WTC11 (cell line): ENCODE data around the gene GRID2. TPM values are rescaled to one million over a fixed set of nuclear protein-coding genes. Genes with fewer than 3 reads are reported as not detected.

Experiments
- ATAC-seq: fragments of 200-7000 bp; cut with Tn5 transposase; 2 replicates; pipeline ENCODE4 v1.10.0; 2021; ENCODE audit warnings: mild to moderate bottlenecking, moderate library complexity
- CTCF ChIA-PET: fragments of 300-600 bp; sonication (Branson Sonifier 250); formaldehyde crosslinking; loops from one replicate; lab custom pipeline; 2021; ENCODE audit warnings: antibody characterized with exemption; lab: Charles Lee
- POLR2A ChIA-PET: fragments of 350-600 bp; sonication (Branson Sonifier 250); formaldehyde crosslinking; loops from one replicate; lab custom pipeline; 2021; ENCODE audit warnings: antibody characterized with exemption; lab: Charles Lee
- DNase-seq: peaks from one replicate; pipeline ENCODE4 v3.0.0; 2021; ENCODE audit warnings: low spot score
- H3K27ac Mint-ChIP-seq: 2 replicates; pipeline ENCODE4 v1.8.0; 2021; ENCODE audit warnings: mixed read lengths
- H3K27me3 Mint-ChIP-seq: 2 replicates; pipeline ENCODE4 v1.8.0; 2021; ENCODE audit warnings: low read depth, mild to moderate bottlenecking, moderate library complexity, mixed read lengths
- H3K36me3 Mint-ChIP-seq: 2 replicates; pipeline ENCODE4 v1.8.0; 2021; ENCODE audit warnings: mixed read lengths
- H3K4me1 Mint-ChIP-seq: 2 replicates; pipeline ENCODE4 v1.8.0; 2022; ENCODE audit warnings: mixed read lengths
- H3K4me3 Mint-ChIP-seq: 2 replicates; pipeline ENCODE4 v1.8.0; 2021; ENCODE audit warnings: mild to moderate bottlenecking, moderate library complexity, mixed read lengths
- H3K9me3 Mint-ChIP-seq: 2 replicates; pipeline ENCODE4 v1.8.0; 2021; ENCODE audit warnings: mixed read lengths
- ELF4 ChIP-seq: sonication (generic); formaldehyde crosslinking; IDR thresholded peaks from 2 replicates; pipeline ENCODE4 v1.8.1; 2022; ENCODE audit warnings: low read depth, mild to moderate bottlenecking, moderate library complexity, missing genetic modification reagents
- EMX1 ChIP-seq: fragments of 250-450 bp; sonication (Bioruptor Pico); IDR thresholded peaks from 2 replicates; pipeline ENCODE4 v1.8.0; 2021; ENCODE audit warnings: mild to moderate bottlenecking
- GABPB1 ChIP-seq: sonication (generic); formaldehyde crosslinking; IDR thresholded peaks from 2 replicates; pipeline ENCODE4 v1.8.1; 2023; ENCODE audit warnings: mild to moderate bottlenecking, missing genetic modification reagents
- HMGA2 ChIP-seq: fragments of 250-450 bp; sonication (Bioruptor Pico); IDR thresholded peaks from 2 replicates; pipeline ENCODE4 v1.4.0; 2021; ENCODE audit warnings: mild to moderate bottlenecking, moderate library complexity
- IRF2 ChIP-seq: sonication (generic); formaldehyde crosslinking; IDR thresholded peaks from 2 replicates; pipeline ENCODE4 v1.8.0; 2022; ENCODE audit warnings: low read depth, missing genetic modification reagents, borderline replicate concordance
- KAT7 ChIP-seq: sonication (generic); formaldehyde crosslinking; IDR thresholded peaks from 2 replicates; pipeline ENCODE4 v1.8.1; 2023; ENCODE audit warnings: missing genetic modification reagents, mild to moderate bottlenecking, borderline replicate concordance
- NFYB ChIP-seq: sonication (generic); formaldehyde crosslinking; conservative IDR thresholded peaks from 2 replicates; pipeline ENCODE4 v1.8.0; 2022; ENCODE audit warnings: low read depth, missing genetic modification reagents
- NR1H2 ChIP-seq: sonication (generic); formaldehyde crosslinking; IDR thresholded peaks from 2 replicates; pipeline ENCODE4 v1.9.0; 2021; ENCODE audit warnings: mild to moderate bottlenecking, moderate library complexity, missing genetic modification reagents
- SMAD4 ChIP-seq: sonication (generic); formaldehyde crosslinking; IDR thresholded peaks from 2 replicates; pipeline ENCODE4 v1.8.0; 2022; ENCODE audit warnings: mild to moderate bottlenecking, missing genetic modification reagents
- SOX15 ChIP-seq: fragments of 250-450 bp; sonication (Bioruptor Pico); IDR thresholded peaks from 2 replicates; pipeline ENCODE4 v1.9.0; 2021; ENCODE audit warnings: mild to moderate bottlenecking
- ZBTB43 ChIP-seq: sonication (generic); formaldehyde crosslinking; IDR thresholded peaks from 2 replicates; pipeline ENCODE4 v1.8.1; 2023; ENCODE audit warnings: mild to moderate bottlenecking, missing genetic modification reagents
- ZNF232 ChIP-seq: sonication (generic); formaldehyde crosslinking; IDR thresholded peaks from 2 replicates; pipeline ENCODE4 v1.8.0; 2022; ENCODE audit warnings: mild to moderate bottlenecking, missing genetic modification reagents
- ZNF416 ChIP-seq: fragments of 250-450 bp; sonication (Bioruptor Pico); IDR thresholded peaks from 2 replicates; pipeline ENCODE4 v1.9.0; 2021; ENCODE audit warnings: mild to moderate bottlenecking, inconsistent platforms
- ZNF532 ChIP-seq: fragments of 250-450 bp; sonication (Bioruptor Pico); IDR thresholded peaks from 2 replicates; pipeline ENCODE4 v1.9.0; 2021; ENCODE audit warnings: mild to moderate bottlenecking, borderline replicate concordance
- total RNA-seq: library from RNA; stranded (reverse); gene quantifications from 3 replicates; pipeline ENCODE4 v1.2.3, GENCODE V29; 2021
- TF ChIP-seq, protein P1 (sequence below): sonication (generic); formaldehyde crosslinking; IDR thresholded peaks from 2 replicates; pipeline ENCODE4 v1.8.1; 2022; ENCODE audit warnings: low read depth, missing genetic modification reagents, borderline replicate concordance
- TF ChIP-seq, protein P2 (sequence below): sonication (generic); formaldehyde crosslinking; IDR thresholded peaks from 2 replicates; pipeline ENCODE4 v1.8.0; 2022; ENCODE audit warnings: missing genetic modification reagents
- TF ChIP-seq, protein P3 (sequence below): fragments of 250-450 bp; sonication (Bioruptor Pico); conservative IDR thresholded peaks from 2 replicates; pipeline ENCODE4 v1.9.0; 2021; ENCODE audit warnings: mild to moderate bottlenecking
- TF ChIP-seq, protein P4 (sequence below): sonication (generic); formaldehyde crosslinking; conservative IDR thresholded peaks from 2 replicates; pipeline ENCODE4 v1.8.1; 2023; ENCODE audit warnings: mild to moderate bottlenecking, low read depth, missing genetic modification reagents, moderate library complexity
- TF ChIP-seq, protein P5 (sequence below): sonication (generic); formaldehyde crosslinking; IDR thresholded peaks from 2 replicates; pipeline ENCODE4 v1.8.1; 2022; ENCODE audit warnings: missing genetic modification reagents, borderline replicate concordance

The GRID2 gene
- total RNA-seq, 1 experiment from 2014 or later: 26.8 TPM

GRCh38 chr4:93216646-93217045, 912.9 kb downstream of the GRID2 start:
- no peaks in the 10 kb centered on the region for H3K4me1 Mint-ChIP-seq
- no peaks in the 10 kb centered on the region for H3K36me3 Mint-ChIP-seq
- ChIA-PET POLR2A (interaction anchor here (0.6 kb wide), 1 partner anchor 457 kb away, joined by 7 read pairs; no protein-coding TSS in a partner anchor), CTCF (no interaction called here)
- no peak for DNase-seq
- H3K27me3 Mint-ChIP-seq: no peaks in the 10 kb centered on the region
- no peaks in the 10 kb centered on the region for H3K9me3 Mint-ChIP-seq
- no peak for ATAC-seq
- TF ChIP-seq ZNF416 (CRISPR knock-in tag) (no peak), HMGA2 (no peak), IRF2 (CRISPR knock-in tag) (no peak), KAT7 (no peak), ZBTB43 (CRISPR knock-in tag) (no peak), ZNF532 (CRISPR knock-in tag) (no peak), NFYB (CRISPR knock-in tag) (no peak), EMX1 (CRISPR knock-in tag) (no peak), ZNF232 (CRISPR knock-in tag) (no peak), NR1H2 (CRISPR knock-in tag) (no peak), ELF4 (CRISPR knock-in tag) (no peak), SMAD4 (no peak), SOX15 (no peak), GABPB1 (CRISPR knock-in tag) (no peak)
- TF ChIP-seq, protein P1, sequence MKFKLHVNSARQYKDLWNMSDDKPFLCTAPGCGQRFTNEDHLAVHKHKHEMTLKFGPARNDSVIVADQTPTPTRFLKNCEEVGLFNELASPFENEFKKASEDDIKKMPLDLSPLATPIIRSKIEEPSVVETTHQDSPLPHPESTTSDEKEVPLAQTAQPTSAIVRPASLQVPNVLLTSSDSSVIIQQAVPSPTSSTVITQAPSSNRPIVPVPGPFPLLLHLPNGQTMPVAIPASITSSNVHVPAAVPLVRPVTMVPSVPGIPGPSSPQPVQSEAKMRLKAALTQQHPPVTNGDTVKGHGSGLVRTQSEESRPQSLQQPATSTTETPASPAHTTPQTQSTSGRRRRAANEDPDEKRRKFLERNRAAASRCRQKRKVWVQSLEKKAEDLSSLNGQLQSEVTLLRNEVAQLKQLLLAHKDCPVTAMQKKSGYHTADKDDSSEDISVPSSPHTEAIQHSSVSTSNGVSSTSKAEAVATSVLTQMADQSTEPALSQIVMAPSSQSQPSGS: no peak
- TF ChIP-seq, protein P2, sequence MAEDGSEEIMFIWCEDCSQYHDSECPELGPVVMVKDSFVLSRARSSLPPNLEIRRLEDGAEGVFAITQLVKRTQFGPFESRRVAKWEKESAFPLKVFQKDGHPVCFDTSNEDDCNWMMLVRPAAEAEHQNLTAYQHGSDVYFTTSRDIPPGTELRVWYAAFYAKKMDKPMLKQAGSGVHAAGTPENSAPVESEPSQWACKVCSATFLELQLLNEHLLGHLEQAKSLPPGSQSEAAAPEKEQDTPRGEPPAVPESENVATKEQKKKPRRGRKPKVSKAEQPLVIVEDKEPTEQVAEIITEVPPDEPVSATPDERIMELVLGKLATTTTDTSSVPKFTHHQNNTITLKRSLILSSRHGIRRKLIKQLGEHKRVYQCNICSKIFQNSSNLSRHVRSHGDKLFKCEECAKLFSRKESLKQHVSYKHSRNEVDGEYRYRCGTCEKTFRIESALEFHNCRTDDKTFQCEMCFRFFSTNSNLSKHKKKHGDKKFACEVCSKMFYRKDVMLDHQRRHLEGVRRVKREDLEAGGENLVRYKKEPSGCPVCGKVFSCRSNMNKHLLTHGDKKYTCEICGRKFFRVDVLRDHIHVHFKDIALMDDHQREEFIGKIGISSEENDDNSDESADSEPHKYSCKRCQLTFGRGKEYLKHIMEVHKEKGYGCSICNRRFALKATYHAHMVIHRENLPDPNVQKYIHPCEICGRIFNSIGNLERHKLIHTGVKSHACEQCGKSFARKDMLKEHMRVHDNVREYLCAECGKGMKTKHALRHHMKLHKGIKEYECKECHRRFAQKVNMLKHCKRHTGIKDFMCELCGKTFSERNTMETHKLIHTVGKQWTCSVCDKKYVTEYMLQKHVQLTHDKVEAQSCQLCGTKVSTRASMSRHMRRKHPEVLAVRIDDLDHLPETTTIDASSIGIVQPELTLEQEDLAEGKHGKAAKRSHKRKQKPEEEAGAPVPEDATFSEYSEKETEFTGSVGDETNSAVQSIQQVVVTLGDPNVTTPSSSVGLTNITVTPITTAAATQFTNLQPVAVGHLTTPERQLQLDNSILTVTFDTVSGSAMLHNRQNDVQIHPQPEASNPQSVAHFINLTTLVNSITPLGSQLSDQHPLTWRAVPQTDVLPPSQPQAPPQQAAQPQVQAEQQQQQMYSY (CRISPR knock-in tag): no peak
- TF ChIP-seq, protein P3, sequence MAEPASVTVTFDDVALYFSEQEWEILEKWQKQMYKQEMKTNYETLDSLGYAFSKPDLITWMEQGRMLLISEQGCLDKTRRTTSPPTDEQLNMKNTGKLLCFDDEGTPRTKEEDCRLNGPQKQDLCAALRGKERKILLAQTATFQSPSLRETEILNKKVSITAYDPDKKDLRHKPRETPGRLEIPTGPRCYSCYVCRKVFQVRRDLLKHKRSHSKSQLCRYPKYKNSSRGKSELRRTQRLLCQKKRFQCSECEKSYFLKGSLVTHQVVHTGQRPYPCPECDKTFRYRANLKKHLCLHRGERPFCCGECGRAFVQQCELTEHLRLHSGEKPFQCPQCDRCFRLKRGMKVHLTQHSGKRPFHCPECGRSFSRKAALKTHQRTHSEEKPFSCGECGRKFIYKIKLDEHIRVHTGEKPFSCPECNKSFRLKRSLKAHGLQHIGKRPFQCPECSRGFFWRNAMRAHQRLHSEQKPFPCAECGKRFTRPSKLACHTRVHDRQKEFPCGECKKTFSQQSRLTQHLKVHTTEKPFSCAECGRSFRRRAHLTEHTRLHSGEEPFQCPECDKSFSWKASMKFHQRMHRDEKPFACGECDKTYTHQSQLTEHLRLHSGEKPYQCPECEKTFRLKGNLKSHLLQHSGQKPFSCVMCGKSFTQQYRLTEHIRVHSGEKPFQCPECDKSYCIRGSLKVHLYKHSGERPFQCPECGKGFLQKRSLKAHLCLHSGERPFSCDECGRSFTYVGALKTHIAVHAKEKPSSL (CRISPR knock-in tag): no peak
- TF ChIP-seq, protein P4, sequence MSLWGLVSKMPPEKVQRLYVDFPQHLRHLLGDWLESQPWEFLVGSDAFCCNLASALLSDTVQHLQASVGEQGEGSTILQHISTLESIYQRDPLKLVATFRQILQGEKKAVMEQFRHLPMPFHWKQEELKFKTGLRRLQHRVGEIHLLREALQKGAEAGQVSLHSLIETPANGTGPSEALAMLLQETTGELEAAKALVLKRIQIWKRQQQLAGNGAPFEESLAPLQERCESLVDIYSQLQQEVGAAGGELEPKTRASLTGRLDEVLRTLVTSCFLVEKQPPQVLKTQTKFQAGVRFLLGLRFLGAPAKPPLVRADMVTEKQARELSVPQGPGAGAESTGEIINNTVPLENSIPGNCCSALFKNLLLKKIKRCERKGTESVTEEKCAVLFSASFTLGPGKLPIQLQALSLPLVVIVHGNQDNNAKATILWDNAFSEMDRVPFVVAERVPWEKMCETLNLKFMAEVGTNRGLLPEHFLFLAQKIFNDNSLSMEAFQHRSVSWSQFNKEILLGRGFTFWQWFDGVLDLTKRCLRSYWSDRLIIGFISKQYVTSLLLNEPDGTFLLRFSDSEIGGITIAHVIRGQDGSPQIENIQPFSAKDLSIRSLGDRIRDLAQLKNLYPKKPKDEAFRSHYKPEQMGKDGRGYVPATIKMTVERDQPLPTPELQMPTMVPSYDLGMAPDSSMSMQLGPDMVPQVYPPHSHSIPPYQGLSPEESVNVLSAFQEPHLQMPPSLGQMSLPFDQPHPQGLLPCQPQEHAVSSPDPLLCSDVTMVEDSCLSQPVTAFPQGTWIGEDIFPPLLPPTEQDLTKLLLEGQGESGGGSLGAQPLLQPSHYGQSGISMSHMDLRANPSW: no peak
- TF ChIP-seq, protein P5, sequence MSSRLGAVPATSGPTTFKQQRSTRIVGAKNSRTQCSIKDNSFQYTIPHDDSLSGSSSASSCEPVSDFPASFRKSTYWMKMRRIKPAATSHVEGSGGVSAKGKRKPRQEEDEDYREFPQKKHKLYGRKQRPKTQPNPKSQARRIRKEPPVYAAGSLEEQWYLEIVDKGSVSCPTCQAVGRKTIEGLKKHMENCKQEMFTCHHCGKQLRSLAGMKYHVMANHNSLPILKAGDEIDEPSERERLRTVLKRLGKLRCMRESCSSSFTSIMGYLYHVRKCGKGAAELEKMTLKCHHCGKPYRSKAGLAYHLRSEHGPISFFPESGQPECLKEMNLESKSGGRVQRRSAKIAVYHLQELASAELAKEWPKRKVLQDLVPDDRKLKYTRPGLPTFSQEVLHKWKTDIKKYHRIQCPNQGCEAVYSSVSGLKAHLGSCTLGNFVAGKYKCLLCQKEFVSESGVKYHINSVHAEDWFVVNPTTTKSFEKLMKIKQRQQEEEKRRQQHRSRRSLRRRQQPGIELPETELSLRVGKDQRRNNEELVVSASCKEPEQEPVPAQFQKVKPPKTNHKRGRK (CRISPR knock-in tag): no peak
- H3K27ac Mint-ChIP-seq: no peak overlapping the region
- H3K4me3 Mint-ChIP-seq: no peak overlapping the region
